ENCODE measurements around the gene ATXN7L3.
"Not testable (repeated sequence)": the region's sequence is repeated elsewhere in the genome, so short reads cannot be mapped to it uniquely, and the experiment has no call there.

Gene ATXN7L3

DNA sequence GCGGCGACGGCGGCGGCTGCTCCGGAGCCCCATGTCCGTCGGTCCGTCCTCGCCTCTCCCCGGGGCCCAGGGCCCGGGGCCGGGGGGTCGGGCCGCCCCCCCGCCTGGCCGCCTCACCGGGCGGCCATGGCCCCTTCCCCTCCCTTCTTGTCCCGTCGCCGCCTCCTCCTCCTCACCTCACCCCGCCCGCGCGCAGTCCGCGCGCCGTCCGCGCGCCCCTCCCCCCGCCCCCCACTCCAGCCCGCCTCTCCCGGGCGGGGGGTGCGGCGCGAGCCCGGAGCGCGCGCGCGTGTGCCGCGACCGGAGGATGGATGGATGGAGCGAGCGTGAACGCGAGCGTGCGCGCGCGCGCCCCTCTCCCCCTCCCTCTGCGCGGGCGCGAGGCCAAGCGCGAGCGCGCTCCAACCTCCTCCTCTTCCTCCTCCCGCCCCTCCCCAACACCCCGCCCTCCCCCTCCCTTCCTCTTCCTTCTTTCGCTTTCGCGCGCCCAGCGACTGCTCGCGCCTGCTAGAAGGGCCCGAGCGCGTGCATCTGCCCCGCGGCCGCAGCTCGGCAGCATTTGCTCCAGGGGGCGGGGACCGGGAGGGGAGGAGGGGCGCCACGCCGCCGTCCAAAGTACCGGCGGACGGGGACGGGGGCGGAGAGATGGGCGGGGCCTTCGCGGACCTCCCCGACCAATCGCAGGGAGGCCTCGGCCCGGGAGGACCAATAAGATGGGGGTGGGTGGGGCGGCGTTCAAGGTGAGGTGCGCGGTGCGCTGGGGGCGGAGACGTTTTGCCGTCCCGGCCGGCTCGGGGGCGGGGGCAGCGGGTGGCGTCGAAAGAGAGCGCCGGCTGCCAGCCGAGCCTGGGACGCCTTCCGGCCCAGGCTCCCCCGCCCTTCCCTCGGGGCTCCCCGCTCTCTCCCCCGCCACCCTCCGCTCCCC, at the start of gene ATXN7L3:
Gene ATXN7L3, minus strand, starts transcription at position 332 of the 925 bp plus-strand sequence. CDS start 1,814 bp downstream, outside the sequence.
- Mint-ChIP-seq H3K27ac (peak within 1 kb of the TSS; percentile 97), H3K4me1 (ENCODE audit: low read depth) (peaks cover 75% of the 10 kb centered on the region), H3K9me3 (no peaks in the 10 kb centered on the region), H3K27me3 (no peaks in the 10 kb centered on the region), H3K4me3 (peak within 1 kb of the TSS; percentile 92), H3K36me3 (ENCODE audit: low read depth) (peaks cover 49% of the 10 kb centered on the region)
- intact Hi-C loops (cut with micrococcal nuclease): loop anchor here (1.0 to 10.0 kb wide), 3 partner anchors 14 to 305 kb away; partner anchors contain the start of genes GPATCH8, TMUB2 and UBTF

GRCh38 chr17:44247876-44248736, 48.4 kb upstream of the ATXN7L3 start:
- no peak overlapping the region for H3K27ac Mint-ChIP-seq
- intact Hi-C loops (cut with micrococcal nuclease): no loop called here

GRCh38 chr17:44247440-44247841, 47.8 kb upstream of the ATXN7L3 start:
- Mint-ChIP-seq H3K4me3 (no peak overlapping the region), H3K36me3 (ENCODE audit: low read depth) (no peaks in the 10 kb centered on the region), H3K9me3 (no peaks in the 10 kb centered on the region), H3K27ac (no peak overlapping the region), H3K27me3 (peaks cover 4% of the 10 kb centered on the region), H3K4me1 (ENCODE audit: low read depth) (peaks cover 41% of the 10 kb centered on the region)
- intact Hi-C loops (cut with micrococcal nuclease): no loop called here

More at GRCh38 chr17:44247876-44248736, 48.4 kb upstream of the ATXN7L3 start:
- Mint-ChIP-seq H3K4me1 (ENCODE audit: low read depth) (peaks cover 35% of the 10 kb centered on the region), H3K27me3 (peaks cover 3% of the 10 kb centered on the region), H3K36me3 (ENCODE audit: low read depth) (no peaks in the 10 kb centered on the region), H3K9me3 (no peaks in the 10 kb centered on the region), H3K4me3 (no peak overlapping the region)

DNA sequence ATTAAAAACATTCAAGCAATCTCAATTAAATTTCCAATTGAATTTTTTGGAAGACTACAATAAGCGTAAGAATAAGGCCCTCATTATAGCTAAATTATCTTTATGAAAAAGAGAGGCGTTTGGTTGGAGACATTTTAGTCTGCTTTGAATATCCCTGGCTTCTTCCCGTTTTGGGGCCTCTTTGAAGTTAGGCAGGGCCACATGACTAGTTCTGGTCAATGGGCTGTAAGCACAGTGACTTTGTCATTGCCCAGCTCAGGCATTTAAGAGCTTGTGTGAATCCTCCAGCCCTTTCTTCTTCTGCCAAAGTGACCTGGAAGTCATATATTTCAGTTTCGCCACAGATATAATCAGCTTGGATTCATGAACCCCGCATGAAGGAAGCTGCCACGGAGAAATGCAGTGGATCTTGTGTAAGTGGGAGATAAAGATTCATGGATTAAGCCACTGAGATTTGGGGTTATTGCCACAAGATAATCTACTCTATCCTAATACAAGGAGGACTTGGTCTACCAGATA, 41.5 kb upstream of the ATXN7L3 start:
- Mint-ChIP-seq H3K36me3 (ENCODE audit: low read depth) (no peaks in the 10 kb centered on the region), H3K9me3 (no peaks in the 10 kb centered on the region), H3K27ac (peak overlapping the region; percentile 39), H3K27me3 (peaks cover 10% of the 10 kb centered on the region), H3K4me3 (no peak overlapping the region), H3K4me1 (ENCODE audit: low read depth) (peaks cover 22% of the 10 kb centered on the region)
- intact Hi-C loops (cut with micrococcal nuclease): no loop called here

DNA sequence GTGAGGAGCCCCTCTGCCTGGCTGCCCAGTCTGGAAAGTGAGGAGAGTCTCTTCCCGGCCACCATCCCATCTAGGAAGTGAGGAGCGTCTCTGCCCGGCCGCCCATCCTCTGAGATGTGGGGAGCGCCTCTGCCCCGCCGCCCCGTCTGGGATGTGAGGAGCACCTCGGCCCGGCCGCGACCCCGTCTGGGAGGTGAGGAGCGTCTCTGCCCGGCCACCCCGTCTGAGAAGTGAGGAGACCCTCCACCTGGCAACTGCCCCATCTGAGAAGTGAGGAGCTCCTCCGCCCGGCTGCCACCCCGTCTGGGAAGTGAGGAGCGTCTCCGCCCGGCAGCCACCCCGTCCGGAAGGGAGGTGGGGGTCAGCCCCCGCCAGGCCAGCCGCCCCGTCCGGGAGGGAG, 38.2 kb upstream of the ATXN7L3 start:
- H3K36me3 Mint-ChIP-seq (ENCODE audit: low read depth); H3K4me3 Mint-ChIP-seq; intact Hi-C loops (cut with micrococcal nuclease); H3K4me1 Mint-ChIP-seq (ENCODE audit: low read depth); H3K9me3 Mint-ChIP-seq: not testable (repeated sequence)
- Mint-ChIP-seq H3K27me3 (peaks cover 15% of the 10 kb centered on the region), H3K27ac (peak overlapping the region; percentile 43)

DNA sequence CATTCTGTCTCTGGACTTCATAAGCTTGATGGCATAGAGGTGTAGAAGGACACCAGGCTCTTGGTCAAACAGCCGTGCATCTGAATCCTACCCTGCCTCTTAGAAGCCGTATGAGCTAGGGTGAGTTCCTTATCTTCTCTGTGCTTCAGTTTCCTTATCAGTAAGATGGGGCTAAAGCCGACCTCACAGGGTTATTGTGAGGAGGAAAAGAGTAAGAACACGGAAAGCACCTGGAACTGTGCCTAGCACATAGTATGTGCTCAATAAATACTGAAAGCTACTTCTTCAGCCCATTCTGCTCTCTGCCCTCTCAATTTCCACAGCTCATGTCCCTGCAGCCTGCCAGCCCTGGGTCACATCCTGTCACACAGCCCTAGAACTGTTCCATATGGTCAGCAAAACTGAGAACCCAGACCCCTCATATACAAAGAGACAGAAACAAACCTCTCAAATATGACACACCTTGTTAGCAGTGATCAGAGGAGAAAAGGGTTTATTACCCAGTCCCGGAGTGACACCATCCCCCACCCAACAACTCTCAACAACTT, 36.8 kb upstream of the ATXN7L3 start:
- H3K27me3 Mint-ChIP-seq: peaks cover 14% of the 10 kb centered on the region
- H3K36me3 Mint-ChIP-seq (ENCODE audit: low read depth): no peaks in the 10 kb centered on the region
- H3K27ac Mint-ChIP-seq: no peak overlapping the region
- H3K9me3 Mint-ChIP-seq: no peaks in the 10 kb centered on the region
- no peaks in the 10 kb centered on the region for H3K4me1 Mint-ChIP-seq (ENCODE audit: low read depth)
- no peak overlapping the region for H3K4me3 Mint-ChIP-seq
- intact Hi-C loops (cut with micrococcal nuclease): no loop called here

GRCh38 chr17:44235583-44235936, 35.9 kb upstream of the ATXN7L3 start:
- H3K4me3 Mint-ChIP-seq: no peak overlapping the region
- no peaks in the 10 kb centered on the region for H3K36me3 Mint-ChIP-seq (ENCODE audit: low read depth)
- intact Hi-C loops (cut with micrococcal nuclease): no loop called here
- H3K27ac Mint-ChIP-seq: no peak overlapping the region
- no peaks in the 10 kb centered on the region for H3K4me1 Mint-ChIP-seq (ENCODE audit: low read depth)
- H3K9me3 Mint-ChIP-seq: no peaks in the 10 kb centered on the region
- peaks cover 15% of the 10 kb centered on the region for H3K27me3 Mint-ChIP-seq

GRCh38 chr17:44233582-44233981, 33.9 kb upstream of the ATXN7L3 start:
- no peaks in the 10 kb centered on the region for H3K9me3 Mint-ChIP-seq
- no peaks in the 10 kb centered on the region for H3K36me3 Mint-ChIP-seq (ENCODE audit: low read depth)
- H3K4me1 Mint-ChIP-seq (ENCODE audit: low read depth): no peaks in the 10 kb centered on the region
- no peak overlapping the region for H3K27ac Mint-ChIP-seq
- H3K4me3 Mint-ChIP-seq: no peak overlapping the region
- H3K27me3 Mint-ChIP-seq: peaks cover 17% of the 10 kb centered on the region
- intact Hi-C loops (cut with micrococcal nuclease): no loop called here

GRCh38 chr17:44232061-44232460, 32.4 kb upstream of the ATXN7L3 start:
- no peaks in the 10 kb centered on the region for H3K9me3 Mint-ChIP-seq
- no peak overlapping the region for H3K27ac Mint-ChIP-seq
- H3K4me1 Mint-ChIP-seq (ENCODE audit: low read depth): no peaks in the 10 kb centered on the region
- H3K4me3 Mint-ChIP-seq: no peak overlapping the region
- intact Hi-C loops (cut with micrococcal nuclease): no loop called here
- peaks cover 16% of the 10 kb centered on the region for H3K27me3 Mint-ChIP-seq
- no peaks in the 10 kb centered on the region for H3K36me3 Mint-ChIP-seq (ENCODE audit: low read depth)

GRCh38 chr17:44230140-44230539, 30.5 kb upstream of the ATXN7L3 start:
- no peaks in the 10 kb centered on the region for H3K36me3 Mint-ChIP-seq (ENCODE audit: low read depth)
- H3K4me3 Mint-ChIP-seq: no peak overlapping the region
- H3K9me3 Mint-ChIP-seq: no peaks in the 10 kb centered on the region
- H3K27me3 Mint-ChIP-seq: peaks cover 7% of the 10 kb centered on the region
- intact Hi-C loops (cut with micrococcal nuclease): no loop called here
- peak overlapping the region; percentile 8 for H3K27ac Mint-ChIP-seq
- H3K4me1 Mint-ChIP-seq (ENCODE audit: low read depth): no peaks in the 10 kb centered on the region

- Mint-ChIP-seq H3K4me3 (no peak overlapping the region), H3K36me3 (ENCODE audit: low read depth) (no peaks in the 10 kb centered on the region), H3K27ac (no peak overlapping the region), H3K9me3 (no peaks in the 10 kb centered on the region), H3K27me3 (peaks cover 12% of the 10 kb centered on the region), H3K4me1 (ENCODE audit: low read depth) (no peaks in the 10 kb centered on the region)
- intact Hi-C loops (cut with micrococcal nuclease): no loop called here
Observed at GRCh38 chr17:44229090-44229489, 29.4 kb upstream of the ATXN7L3 start.

- Mint-ChIP-seq H3K27ac (no peak overlapping the region), H3K9me3 (no peaks in the 10 kb centered on the region), H3K4me3 (no peak overlapping the region), H3K4me1 (ENCODE audit: low read depth) (peaks cover 20% of the 10 kb centered on the region), H3K36me3 (ENCODE audit: low read depth) (peaks cover 16% of the 10 kb centered on the region), H3K27me3 (peaks cover 12% of the 10 kb centered on the region)
- intact Hi-C loops (cut with micrococcal nuclease): loop anchor here (5.0 kb wide), 1 partner anchor 54 kb away; no protein-coding TSS in a partner anchor
Observed at GRCh38 chr17:44223541-44224071, 23.9 kb upstream of the ATXN7L3 start.

GRCh38 chr17:44222112-44222869, 22.6 kb upstream of the ATXN7L3 start:
- Mint-ChIP-seq H3K27ac (peak overlapping the region; percentile 97), H3K4me1 (ENCODE audit: low read depth) (peaks cover 30% of the 10 kb centered on the region), H3K4me3 (peak overlapping the region; percentile 99), H3K36me3 (ENCODE audit: low read depth) (peaks cover 17% of the 10 kb centered on the region), H3K9me3 (no peaks in the 10 kb centered on the region), H3K27me3 (peaks cover 12% of the 10 kb centered on the region)
- intact Hi-C loops (cut with micrococcal nuclease): loop anchor here (5.0 kb wide), 1 partner anchor 55 kb away; no protein-coding TSS in a partner anchor
